ENCODE results near the gene PRELID1.
A peak's percentile ranks its signal among the peaks of the same experiment; 100 is the strongest.
"Not testable (repeated sequence)": the region's sequence is repeated elsewhere in the genome, so short reads cannot be mapped to it uniquely, and the experiment has no call there.

PRELID1 gene

GRCh38 chr5:177300236-177300880 lies 3.2 kb upstream of the PRELID1 start:
- DNase-seq = no peak

GRCh38 chr5:177300951-177301350 lies 2.6 kb upstream of the PRELID1 start:
- no peak for DNase-seq

GRCh38 chr5:177301503-177302165 lies 2.0 kb upstream of the PRELID1 start:
- DNase-seq = no peak

- DNase-seq = no peak
Observed at GRCh38 chr5:177302354-177303110, 1.1 kb upstream of the PRELID1 start.

GRCh38 chr5:177303925-177304391 lies 359 bp downstream of the PRELID1 start:
- no peak for DNase-seq

- no peak for DNase-seq
Observed at GRCh38 chr5:177304392-177305119, 957 bp downstream of the PRELID1 start.

GRCh38 chr5:177306103-177306640 lies 2.6 kb downstream of the PRELID1 start:
- not testable (repeated sequence) for DNase-seq

- DNase-seq = no peak
Observed at GRCh38 chr5:177306674-177307543, 3.3 kb downstream of the PRELID1 start.

GRCh38 chr5:177307544-177308363 lies 4.2 kb downstream of the PRELID1 start:
- DNase-seq = no peak

GRCh38 chr5:177308740-177309139 lies 5.1 kb downstream of the PRELID1 start:
- no peak for DNase-seq

- peak; percentile 38 for DNase-seq
Observed at GRCh38 chr5:177309351-177310191, 6.0 kb downstream of the PRELID1 start.

GRCh38 chr5:177310332-177310731 lies 6.7 kb downstream of the PRELID1 start:
- DNase-seq = no peak

GRCh38 chr5:177310757-177311391 lies 7.3 kb downstream of the PRELID1 start:
- peak; percentile 9 for DNase-seq

GRCh38 chr5:177311392-177311722 lies 7.8 kb downstream of the PRELID1 start:
- DNase-seq = no peak

- DNase-seq = peak; percentile 84
Observed at GRCh38 chr5:177311723-177312648, 8.4 kb downstream of the PRELID1 start, which contains the start of gene MXD3. TSS of gene MXD3 (minus strand) at chr5:177311898. CDS start at chr5:177311830, 68 bp downstream.

- no peak for DNase-seq
Observed at GRCh38 chr5:177312649-177313181, 9.1 kb downstream of the PRELID1 start.

- no peak for DNase-seq
Observed at GRCh38 chr5:177313561-177314259, 10.1 kb downstream of the PRELID1 start.

All from NCI-H526 treated with DMSO at 0.1 percent for 48 hours (cell line).